Endothelial cell of coronary artery (primary cell): ENCODE data around the gene LHFPL4. TPM values are rescaled to one million over a fixed set of nuclear protein-coding genes. Genes with fewer than 3 reads are reported as not detected.

Source experiments
- total RNA-seq: library from RNA; depleted of rRNA; stranded (reverse); fragments of >200 nt; gene quantifications from 2 replicates; pipeline ENCODE4 v1.2.3, GENCODE V29; 2014

LHFPL4 gene
- not detected in 2 replicates for total RNA-seq

DNA sequence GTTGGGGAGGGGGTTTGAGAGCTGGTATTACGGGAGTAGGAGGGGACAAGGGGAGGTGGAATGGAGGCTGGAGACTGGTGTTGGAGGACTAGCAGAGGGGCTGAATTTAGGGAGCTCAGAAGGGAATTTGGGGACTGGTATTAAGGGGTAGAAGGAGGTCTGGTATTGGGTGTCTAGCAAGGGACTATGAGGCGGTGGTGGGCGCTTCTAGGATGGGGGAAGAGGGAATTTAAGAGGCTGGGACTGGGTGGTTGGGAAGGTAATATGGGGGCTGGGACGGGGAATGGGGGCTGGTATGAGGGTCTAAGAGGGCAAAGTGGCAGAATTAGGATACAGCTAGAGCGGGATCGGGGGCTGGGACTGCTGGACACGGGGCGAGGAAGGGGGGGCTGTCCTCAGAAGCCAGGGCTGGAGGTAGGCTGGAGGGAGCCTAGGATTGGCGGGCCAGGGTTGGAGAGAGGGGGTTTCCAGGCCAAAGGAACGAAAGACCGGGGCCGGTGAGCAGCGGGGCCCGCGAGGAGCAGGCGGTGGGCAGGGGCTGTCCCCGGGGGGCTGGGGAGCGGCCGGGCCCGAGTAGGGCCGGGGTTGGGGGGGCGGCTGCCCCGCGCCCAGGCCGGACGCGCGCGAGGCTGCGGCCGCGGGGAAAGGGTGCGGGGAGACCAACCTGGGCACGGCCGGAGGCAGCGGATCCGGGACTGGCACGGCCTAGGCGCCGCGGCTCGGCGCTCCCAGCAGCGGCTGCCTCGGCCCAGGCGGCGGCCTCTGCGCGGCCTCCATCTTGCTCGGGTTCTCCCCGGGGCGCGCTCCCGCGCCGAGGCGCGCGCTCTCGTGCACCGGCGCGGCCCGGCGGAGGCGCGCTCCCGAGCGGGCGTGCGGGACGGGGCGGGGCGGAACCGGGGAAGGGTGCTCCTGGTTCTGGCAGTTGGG is at the start of gene LHFPL4:
LHFPL4 (minus strand) TSS at position 802 of the 927 bp plus-strand sequence. CDS start 1,143 bp downstream, outside the sequence.

Other genes starting within 250 kb of the LHFPL4 start
- 28.0 and 36.7 TPM in 2 replicates for gene THUMPD3, start 190.8 kb downstream of the LHFPL4 start, total RNA-seq
- gene SETD5, start 156.2 kb downstream of the LHFPL4 start, total RNA-seq, result 36.0 and 42.0 TPM in 2 replicates
- gene MTMR14, start 95.7 kb upstream of the LHFPL4 start, total RNA-seq, result 36.4 and 46.6 TPM in 2 replicates
- gene CPNE9, start 150.0 kb upstream of the LHFPL4 start, total RNA-seq, result not detected in 2 replicates
- gene BRPF1, start 177.9 kb upstream of the LHFPL4 start, total RNA-seq, result 19.9 and 23.7 TPM in 2 replicates
- 16.0 and 18.1 TPM in 2 replicates for gene OGG1, start 196.1 kb upstream of the LHFPL4 start, total RNA-seq
- gene CAMK1, start 216.1 kb upstream of the LHFPL4 start, total RNA-seq, result 29.5 and 37.3 TPM in 2 replicates
- 28.4 and 47.8 TPM in 2 replicates for gene TADA3, start 238.7 kb upstream of the LHFPL4 start, total RNA-seq
- gene ARPC4, start 239.3 kb upstream of the LHFPL4 start, total RNA-seq, result 266 and 345 TPM in 2 replicates